Activated naive CD8-positive, alpha-beta T cell treated with anti-CD3 and anti-CD28 coated beads for 36 hours (primary cell): ENCODE results near the gene AFAP1L1. TPM values are rescaled to one million over a fixed set of nuclear protein-coding genes. Genes with fewer than 3 reads are reported as not detected.

Source experiments
- DNase-seq: peaks from one replicate; pipeline ENCODE4 v3.0.0; 2021
- H3K27ac Mint-ChIP-seq: one replicate; pipeline ENCODE4 v1.8.0; 2022; ENCODE audit warnings: mild to moderate bottlenecking, moderate library complexity, mixed read lengths
- H3K27me3 Mint-ChIP-seq: one replicate; pipeline ENCODE4 v1.8.0; 2022; ENCODE audit warnings: mild to moderate bottlenecking, mixed read lengths
- H3K36me3 Mint-ChIP-seq: one replicate; pipeline ENCODE4 v1.8.0; 2021; ENCODE audit warnings: mild to moderate bottlenecking, mixed read lengths
- H3K4me1 Mint-ChIP-seq: one replicate; pipeline ENCODE4 v1.8.0; 2021; ENCODE audit warnings: mixed read lengths
- H3K4me3 Mint-ChIP-seq: one replicate; pipeline ENCODE4 v1.8.0; 2022; ENCODE audit warnings: mild to moderate bottlenecking, moderate library complexity, mixed read lengths
- H3K9me3 Mint-ChIP-seq: one replicate; pipeline ENCODE4 v1.8.0; 2022; ENCODE audit warnings: mixed read lengths
- total RNA-seq, 2 experiments: library from RNA; stranded (reverse); gene quantifications; one replicate each; pipeline ENCODE4 v1.2.3, GENCODE V29; 2021

Gene AFAP1L1
- total RNA-seq, 2 experiments from 2014 or later, result 0.66 to 0.94 TPM

DNA sequence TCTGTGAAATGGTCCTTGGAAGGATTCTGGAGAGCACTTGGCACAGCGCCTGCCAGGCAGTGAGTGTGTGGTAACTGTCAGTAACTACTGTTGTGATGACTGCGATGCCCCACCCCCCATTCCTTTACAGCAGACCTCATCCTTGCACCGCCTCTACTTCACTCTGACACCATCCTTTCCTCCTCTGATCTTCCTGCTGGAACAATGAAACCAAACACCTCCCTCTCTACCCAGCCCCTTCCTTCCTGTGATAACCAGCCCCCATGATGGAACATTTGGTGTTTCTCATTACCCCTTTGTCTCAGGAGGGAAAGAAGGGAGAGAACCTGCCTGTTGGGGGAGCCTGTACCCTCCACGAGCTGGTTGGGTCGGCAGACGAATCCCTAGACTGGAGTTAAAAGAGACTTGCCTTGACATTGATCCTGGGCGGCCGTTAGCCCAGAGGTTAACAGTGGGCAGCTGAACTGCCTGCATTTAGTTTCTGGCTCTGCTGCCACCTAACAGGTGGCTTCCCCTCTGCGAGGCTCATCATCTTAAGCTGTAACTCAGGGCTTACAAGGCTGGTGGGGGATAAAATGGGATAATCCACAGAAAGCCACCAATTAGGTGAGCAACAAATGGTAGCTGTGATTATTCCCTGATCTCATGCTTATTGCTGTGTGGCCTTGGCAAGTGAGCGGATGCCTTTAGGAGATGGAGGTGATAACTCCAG lies 39.4 kb downstream of the AFAP1L1 start:
- H3K4me3 Mint-ChIP-seq, result no peak overlapping the region
- H3K27ac Mint-ChIP-seq, result no peak overlapping the region
- no peaks in the 10 kb centered on the region for H3K36me3 Mint-ChIP-seq
- DNase-seq, result no peak
- peaks cover 4% of the 10 kb centered on the region for H3K4me1 Mint-ChIP-seq
- H3K9me3 Mint-ChIP-seq, result no peaks in the 10 kb centered on the region
- no peaks in the 10 kb centered on the region for H3K27me3 Mint-ChIP-seq

DNA sequence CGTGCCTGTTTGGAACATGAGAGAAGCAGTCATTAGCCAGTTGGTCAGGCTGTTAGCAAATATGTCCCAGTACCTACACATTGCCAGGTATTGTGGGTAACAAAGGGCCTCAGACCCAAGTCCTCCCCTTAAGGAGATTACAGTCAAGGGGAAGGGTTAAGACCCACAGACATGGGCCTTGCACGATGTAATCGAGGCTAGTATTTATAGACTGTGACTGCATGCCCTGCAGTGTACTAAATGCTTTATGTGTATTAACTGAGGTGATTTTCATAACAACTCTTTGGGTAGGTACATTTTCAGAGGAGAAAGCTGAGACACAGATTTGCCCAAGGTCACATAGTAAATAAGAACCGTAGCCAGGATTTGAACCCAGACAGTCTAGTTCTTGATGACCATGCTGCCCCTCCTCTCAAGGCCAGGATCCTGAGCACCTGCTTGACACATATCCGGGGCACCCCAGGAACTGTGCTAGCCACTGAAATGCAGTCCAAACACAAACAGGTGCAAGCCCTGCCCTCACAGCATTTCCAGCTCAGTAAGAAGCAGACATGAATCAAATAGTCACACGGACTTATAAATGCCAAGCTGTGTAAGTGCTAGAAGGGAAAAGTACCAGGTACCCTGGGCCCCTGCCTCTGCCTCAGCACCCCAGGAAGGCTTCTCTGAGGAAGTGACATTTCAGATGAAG lies 41.6 kb downstream of the AFAP1L1 start:
- Mint-ChIP-seq H3K27me3 (no peaks in the 10 kb centered on the region), H3K27ac (no peak overlapping the region), H3K4me1 (peaks cover 4% of the 10 kb centered on the region), H3K9me3 (no peaks in the 10 kb centered on the region), H3K36me3 (no peaks in the 10 kb centered on the region), H3K4me3 (no peak overlapping the region)
- no peak for DNase-seq

DNA sequence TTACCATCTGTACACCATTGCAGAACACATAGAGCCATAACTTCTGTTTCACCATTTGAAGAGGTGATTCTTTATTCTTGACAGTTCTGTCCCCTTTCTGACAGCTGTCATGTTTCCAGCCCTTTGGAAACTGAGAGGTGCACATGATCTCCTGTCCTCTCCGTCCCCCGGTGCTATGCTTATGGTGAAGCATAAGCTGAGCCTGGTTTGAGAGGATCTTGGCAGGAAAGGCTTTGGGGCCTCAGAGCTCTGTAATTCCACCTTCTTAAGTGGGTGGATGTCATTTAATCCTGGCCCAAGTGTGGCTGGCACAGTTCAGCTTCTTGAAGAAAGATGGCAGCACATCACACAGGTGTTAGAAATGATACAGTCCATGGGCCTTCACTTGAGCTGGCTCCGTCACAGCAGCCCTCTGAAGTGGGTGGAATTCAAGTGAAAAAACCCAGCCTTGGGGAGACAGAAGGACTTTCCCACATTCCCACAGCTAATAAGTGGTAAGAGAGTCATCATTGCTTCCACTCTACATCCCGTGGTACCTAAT lies 43.0 kb downstream of the AFAP1L1 start:
- H3K27me3 Mint-ChIP-seq, result no peaks in the 10 kb centered on the region
- H3K4me1 Mint-ChIP-seq, result peaks cover 4% of the 10 kb centered on the region
- no peaks in the 10 kb centered on the region for H3K36me3 Mint-ChIP-seq
- H3K9me3 Mint-ChIP-seq, result no peaks in the 10 kb centered on the region
- H3K4me3 Mint-ChIP-seq, result no peak overlapping the region
- DNase-seq, result no peak
- H3K27ac Mint-ChIP-seq, result no peak overlapping the region

DNA sequence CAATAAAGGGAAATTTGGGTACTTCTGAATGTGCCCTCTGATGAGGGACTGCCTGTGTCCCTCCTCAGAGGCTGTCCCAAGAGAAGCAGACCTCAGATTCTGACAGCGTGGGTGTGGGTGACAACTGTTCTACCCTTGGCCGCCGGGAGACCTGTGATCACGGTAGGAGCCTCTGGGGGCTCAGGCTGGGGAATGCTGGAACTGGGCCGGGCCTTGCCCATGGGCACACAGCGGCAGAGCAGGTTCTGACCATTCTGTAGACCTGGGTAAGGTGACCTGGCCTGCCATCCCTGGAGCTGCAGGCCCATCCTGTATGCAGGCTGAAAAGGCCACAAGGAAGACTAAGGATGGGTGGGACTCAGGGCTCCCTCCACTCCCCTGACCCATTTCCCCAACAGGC lies 44.1 kb downstream of the AFAP1L1 start:
- no peak for DNase-seq
- H3K27ac Mint-ChIP-seq, result no peak overlapping the region
- H3K4me1 Mint-ChIP-seq, result peaks cover 4% of the 10 kb centered on the region
- no peaks in the 10 kb centered on the region for H3K9me3 Mint-ChIP-seq
- H3K4me3 Mint-ChIP-seq, result no peak overlapping the region
- no peaks in the 10 kb centered on the region for H3K36me3 Mint-ChIP-seq
- no peaks in the 10 kb centered on the region for H3K27me3 Mint-ChIP-seq

DNA sequence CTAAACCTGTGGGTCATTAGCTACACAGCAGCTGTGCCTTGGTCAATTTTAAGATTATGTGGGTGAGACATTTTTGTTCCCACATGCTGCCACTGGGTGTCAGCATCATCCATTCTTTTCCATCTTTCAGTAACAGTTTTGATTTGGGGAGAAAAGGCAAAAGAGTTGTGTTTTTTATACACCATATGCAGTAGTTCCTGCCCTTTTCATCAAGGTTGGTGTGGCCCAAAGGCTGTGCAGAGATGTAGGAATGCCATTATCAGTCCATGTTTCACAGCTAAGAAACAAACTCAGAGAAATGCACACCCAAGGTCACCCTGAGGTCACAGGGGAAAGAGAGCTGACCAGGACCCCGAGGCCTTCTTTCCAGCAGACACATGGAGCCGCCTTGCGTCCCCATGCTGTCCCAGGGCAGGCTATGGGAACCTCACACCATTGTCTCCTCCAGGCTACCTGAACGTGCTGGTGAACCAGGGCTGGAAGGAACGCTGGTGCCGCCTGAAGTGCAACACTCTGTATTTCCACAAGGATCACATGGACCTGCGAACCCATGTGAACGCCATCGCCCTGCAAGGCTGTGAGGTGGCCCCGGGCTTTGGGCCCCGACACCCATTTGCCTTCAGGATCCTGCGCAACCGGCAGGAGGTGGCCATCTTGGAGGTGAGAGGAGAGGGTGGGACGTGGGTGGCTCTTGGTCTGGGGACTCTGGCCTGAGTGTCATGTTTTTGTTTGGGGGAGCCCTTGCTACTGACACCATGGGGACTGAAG lies 45.8 kb downstream of the AFAP1L1 start:
- no peak for DNase-seq
- Mint-ChIP-seq H3K4me3 (no peak overlapping the region), H3K27me3 (no peaks in the 10 kb centered on the region), H3K36me3 (no peaks in the 10 kb centered on the region), H3K9me3 (no peaks in the 10 kb centered on the region), H3K27ac (no peak overlapping the region), H3K4me1 (no peaks in the 10 kb centered on the region)

DNA sequence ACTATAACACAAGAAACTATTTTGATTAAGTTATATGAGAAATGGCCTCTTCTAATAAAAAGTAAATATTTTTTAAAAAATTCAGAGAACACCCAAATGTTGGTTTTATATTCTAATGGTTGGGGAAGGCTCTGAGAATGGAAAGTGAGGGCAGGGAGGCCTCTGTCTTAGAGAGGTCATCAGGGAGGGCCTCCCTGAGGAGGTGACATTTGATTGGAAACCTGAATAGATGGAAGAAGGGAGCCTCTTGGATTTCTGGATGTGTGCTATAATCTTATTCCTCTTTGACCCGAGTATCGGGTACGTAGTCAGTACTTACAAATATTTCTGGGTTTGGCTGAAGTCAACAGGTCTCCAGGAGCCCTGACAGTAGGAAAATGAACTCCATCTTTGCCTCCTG lies 47.5 kb downstream of the AFAP1L1 start:
- H3K4me3 Mint-ChIP-seq, result no peak overlapping the region
- H3K27ac Mint-ChIP-seq, result no peak overlapping the region
- H3K27me3 Mint-ChIP-seq, result no peaks in the 10 kb centered on the region
- no peaks in the 10 kb centered on the region for H3K4me1 Mint-ChIP-seq
- no peaks in the 10 kb centered on the region for H3K36me3 Mint-ChIP-seq
- no peak for DNase-seq
- H3K9me3 Mint-ChIP-seq, result no peaks in the 10 kb centered on the region

DNA sequence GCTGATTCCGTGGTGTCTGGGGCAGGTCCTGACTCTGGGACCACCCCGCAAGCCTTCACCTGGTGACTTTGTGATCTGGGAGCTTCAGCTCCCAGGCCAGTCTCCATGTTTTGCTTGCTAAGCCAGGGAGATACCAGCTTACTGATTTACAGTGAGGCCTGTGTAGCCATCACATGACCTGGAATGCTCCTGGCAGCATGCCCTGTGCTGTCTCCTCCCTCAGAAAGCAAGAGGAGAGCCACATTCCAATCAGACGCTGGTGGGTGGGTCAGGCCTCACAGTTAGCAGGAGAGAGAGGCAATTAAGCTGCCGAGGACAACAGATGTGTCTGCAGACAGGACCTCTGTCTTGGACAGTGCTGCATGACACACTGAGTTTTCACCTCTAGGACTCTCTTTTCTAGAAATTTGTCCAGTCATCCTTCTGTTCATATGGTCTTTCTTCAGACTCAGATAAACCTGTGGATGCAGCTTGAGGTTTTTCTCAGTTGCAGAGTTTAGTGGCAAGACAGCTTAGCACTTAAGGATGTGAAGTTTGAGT lies 49.2 kb downstream of the AFAP1L1 start:
- Mint-ChIP-seq H3K27ac (no peak overlapping the region), H3K4me3 (no peak overlapping the region), H3K27me3 (no peaks in the 10 kb centered on the region), H3K9me3 (no peaks in the 10 kb centered on the region), H3K4me1 (no peaks in the 10 kb centered on the region), H3K36me3 (no peaks in the 10 kb centered on the region)
- no peak for DNase-seq

DNA sequence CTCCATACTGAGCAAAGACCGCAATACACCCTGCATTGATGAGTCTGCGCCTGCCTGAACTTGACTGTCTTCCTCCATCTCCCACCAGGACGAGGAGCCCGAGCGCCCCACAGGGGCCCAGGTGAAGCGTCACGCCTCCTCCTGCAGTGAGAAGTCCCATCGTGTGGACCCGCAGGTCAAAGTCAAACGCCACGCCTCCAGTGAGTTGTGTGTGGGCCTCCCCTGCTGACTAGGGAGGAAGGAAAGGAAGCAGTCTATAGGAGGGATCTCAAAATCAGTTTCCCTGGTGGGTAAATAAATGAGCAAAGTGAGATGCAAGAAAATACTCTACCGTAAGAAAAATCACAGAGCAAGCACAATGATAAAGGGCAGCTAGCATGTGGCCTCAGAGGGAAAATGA lies 50.9 kb downstream of the AFAP1L1 start:
- H3K27me3 Mint-ChIP-seq, result no peaks in the 10 kb centered on the region
- no peaks in the 10 kb centered on the region for H3K36me3 Mint-ChIP-seq
- no peaks in the 10 kb centered on the region for H3K9me3 Mint-ChIP-seq
- DNase-seq, result no peak
- no peak overlapping the region for H3K4me3 Mint-ChIP-seq
- no peaks in the 10 kb centered on the region for H3K4me1 Mint-ChIP-seq
- no peak overlapping the region for H3K27ac Mint-ChIP-seq

DNA sequence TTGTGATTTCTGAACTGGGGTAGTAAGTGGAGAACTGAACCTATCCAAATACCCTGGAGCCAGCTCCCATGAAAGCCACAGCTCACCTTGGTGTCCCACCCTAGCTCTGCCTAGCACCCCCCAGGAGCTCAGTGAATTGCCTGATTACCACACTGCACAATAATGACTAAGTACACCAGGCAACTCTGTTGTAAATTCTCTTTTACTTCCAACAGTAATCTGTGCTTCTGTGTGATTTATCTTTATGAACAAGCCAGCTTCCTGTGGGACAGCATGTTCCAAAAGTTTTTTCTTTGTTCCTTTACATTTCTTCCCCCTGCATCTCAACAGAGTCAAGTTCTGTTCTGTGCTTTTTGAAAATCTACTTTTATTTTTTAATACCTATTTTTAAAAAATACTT lies 51.6 kb downstream of the AFAP1L1 start:
- Mint-ChIP-seq H3K27me3 (no peaks in the 10 kb centered on the region), H3K9me3 (no peaks in the 10 kb centered on the region), H3K4me1 (no peaks in the 10 kb centered on the region), H3K4me3 (no peak overlapping the region), H3K36me3 (no peaks in the 10 kb centered on the region), H3K27ac (no peak overlapping the region)
- no peak for DNase-seq

DNA sequence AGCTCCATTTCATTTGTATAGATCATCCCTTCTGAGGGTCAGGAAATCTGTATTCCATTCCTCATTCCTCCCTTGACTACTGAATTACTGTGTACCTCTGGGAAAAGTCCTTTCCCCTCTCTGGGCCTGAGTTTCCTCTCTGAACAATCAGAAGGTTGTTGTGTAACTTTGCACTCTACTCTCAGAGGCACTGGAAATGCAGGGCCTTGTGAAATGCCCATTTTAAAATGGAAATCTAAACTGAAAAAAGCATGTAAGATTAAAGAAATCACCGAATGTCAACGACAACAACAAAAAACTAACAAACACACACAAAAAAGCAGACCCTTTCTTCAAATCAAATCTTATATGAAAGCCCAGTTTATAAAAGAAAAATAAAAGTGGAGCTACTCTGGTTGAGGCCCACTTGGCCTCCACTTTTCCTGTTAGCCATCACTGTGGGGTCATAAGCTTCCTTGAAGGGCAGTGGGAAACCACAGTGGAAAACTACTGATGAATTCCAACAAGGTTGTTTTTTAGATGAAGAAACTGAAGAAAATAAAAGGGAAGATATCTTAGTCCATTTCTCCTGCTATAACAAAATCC lies 52.1 kb downstream of the AFAP1L1 start:
- Mint-ChIP-seq H3K27me3 (no peaks in the 10 kb centered on the region), H3K4me3 (no peak overlapping the region), H3K4me1 (no peaks in the 10 kb centered on the region), H3K36me3 (no peaks in the 10 kb centered on the region), H3K9me3 (no peaks in the 10 kb centered on the region), H3K27ac (no peak overlapping the region)
- no peak for DNase-seq

DNA sequence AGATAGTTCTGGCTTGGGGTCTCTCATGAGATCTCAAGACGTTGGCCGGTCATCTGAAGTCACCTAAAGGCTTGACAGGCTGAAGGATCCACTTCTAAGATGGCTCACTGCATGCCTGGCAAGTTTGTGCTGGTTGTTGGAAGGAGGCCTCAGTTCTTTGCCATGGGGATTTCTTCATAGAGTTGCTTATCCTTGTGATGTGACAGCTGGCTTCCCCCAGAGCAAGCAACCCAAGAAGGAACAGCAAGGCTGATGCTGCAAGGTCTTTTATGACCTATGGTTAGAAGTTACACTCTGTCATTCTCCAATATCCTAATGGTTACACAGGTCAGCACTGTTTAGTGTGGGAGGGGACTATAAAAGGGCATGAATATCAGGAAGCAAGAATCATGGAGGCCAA lies 53.0 kb downstream of the AFAP1L1 start:
- H3K9me3 Mint-ChIP-seq, result no peaks in the 10 kb centered on the region
- H3K27ac Mint-ChIP-seq, result no peak overlapping the region
- H3K4me1 Mint-ChIP-seq, result no peaks in the 10 kb centered on the region
- no peaks in the 10 kb centered on the region for H3K36me3 Mint-ChIP-seq
- H3K27me3 Mint-ChIP-seq, result no peaks in the 10 kb centered on the region
- no peak for DNase-seq
- no peak overlapping the region for H3K4me3 Mint-ChIP-seq

DNA sequence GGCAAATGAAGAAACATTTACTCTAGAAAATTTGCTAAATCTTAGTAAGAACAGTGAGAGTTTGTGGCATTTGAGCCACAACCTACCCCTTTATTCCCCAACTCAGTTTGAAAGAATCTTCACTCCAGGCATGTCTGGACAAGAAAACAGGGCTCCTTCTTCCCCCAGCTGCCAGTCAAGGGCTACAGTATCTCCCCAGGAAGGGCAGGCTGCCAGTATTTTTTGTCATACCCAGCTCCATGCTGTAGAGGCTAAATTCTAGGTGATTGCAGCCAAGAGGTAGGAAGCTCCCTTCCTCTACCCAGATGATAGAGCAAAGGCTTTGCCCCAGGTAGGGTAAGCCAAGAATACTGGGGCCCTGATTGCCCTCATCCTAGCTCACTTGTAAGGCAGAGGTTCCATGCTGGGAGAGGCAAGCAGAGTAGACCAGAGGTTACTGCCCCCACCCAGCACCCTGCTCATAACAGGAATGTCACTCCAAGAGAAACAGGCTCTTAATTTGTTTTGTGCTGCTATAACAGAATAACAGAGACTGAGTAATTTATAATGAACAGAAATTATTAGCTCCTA lies 53.6 kb downstream of the AFAP1L1 start:
- H3K4me1 Mint-ChIP-seq, result no peaks in the 10 kb centered on the region
- H3K4me3 Mint-ChIP-seq, result no peak overlapping the region
- no peaks in the 10 kb centered on the region for H3K27me3 Mint-ChIP-seq
- H3K9me3 Mint-ChIP-seq, result no peaks in the 10 kb centered on the region
- H3K36me3 Mint-ChIP-seq, result no peaks in the 10 kb centered on the region
- no peak for DNase-seq
- H3K27ac Mint-ChIP-seq, result no peak overlapping the region

DNA sequence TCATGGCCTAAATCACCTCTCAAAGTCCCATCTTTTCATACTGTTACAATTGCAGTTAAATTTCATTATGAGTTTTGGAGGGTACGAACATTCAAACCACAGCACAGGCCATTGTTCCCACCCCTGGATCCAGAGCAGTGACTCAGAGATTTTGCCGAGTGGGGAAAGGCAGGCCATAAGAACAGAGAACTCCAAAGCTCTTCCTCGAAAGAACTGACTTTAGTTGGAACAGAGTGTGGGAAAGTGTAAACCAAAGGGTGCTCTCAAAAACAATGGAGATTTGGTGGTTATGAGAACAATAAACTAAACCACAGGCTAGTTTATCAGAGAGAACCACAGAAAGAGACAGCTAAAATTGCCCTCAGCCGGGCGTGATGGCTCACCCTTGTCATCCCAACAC lies 54.2 kb downstream of the AFAP1L1 start:
- Mint-ChIP-seq H3K9me3 (no peaks in the 10 kb centered on the region), H3K4me1 (no peaks in the 10 kb centered on the region)
- DNase-seq, result no peak

DNA sequence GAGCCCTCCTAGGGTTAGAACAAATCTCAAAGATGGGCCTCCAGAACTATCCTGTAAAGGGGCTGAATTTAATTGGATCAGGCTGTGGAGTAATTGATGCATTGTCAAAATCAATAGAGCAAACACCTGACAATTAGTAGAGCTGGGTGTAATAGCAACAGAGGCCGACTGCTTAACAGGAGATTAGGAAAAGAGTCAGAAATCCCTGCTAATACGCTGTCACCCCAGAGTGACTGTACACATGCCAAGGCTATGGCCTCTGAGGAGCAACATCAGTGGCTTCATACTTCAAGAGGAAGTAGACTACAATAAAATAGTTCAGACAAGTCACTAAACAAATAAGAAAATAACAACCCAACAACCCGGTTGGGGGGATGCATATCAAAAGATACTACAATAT lies 55.0 kb downstream of the AFAP1L1 start:
- Mint-ChIP-seq H3K27me3 (no peaks in the 10 kb centered on the region), H3K4me1 (no peaks in the 10 kb centered on the region), H3K36me3 (no peaks in the 10 kb centered on the region), H3K4me3 (no peak overlapping the region), H3K9me3 (no peaks in the 10 kb centered on the region), H3K27ac (no peak overlapping the region)
- DNase-seq, result no peak

More for the DNA sequence above, 54.2 kb downstream of the AFAP1L1 start:
- Mint-ChIP-seq H3K27me3 (no peaks in the 10 kb centered on the region), H3K27ac (no peak overlapping the region), H3K36me3 (no peaks in the 10 kb centered on the region), H3K4me3 (no peak overlapping the region)

DNA sequence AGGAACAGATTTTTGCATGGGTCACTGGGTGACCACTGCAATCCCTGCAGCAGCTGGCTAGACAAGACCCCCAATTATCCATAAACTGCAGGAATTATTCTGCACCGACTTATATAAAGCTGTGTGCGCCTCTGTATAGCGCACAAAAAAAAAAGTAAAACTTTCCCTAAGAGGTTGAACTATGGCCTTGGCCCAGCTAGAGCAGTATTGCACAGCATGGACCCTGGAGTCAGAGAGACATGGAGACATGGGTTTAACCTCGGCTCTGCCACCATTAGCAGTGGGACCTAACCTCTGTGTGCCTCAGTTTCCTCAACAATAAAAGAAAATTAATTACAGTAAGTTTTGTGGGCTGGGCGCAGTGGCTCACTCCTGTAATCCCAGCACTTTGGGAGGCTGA lies 56.5 kb downstream of the AFAP1L1 start:
- no peak overlapping the region for H3K4me3 Mint-ChIP-seq
- H3K9me3 Mint-ChIP-seq, result no peaks in the 10 kb centered on the region
- no peaks in the 10 kb centered on the region for H3K36me3 Mint-ChIP-seq
- no peaks in the 10 kb centered on the region for H3K27me3 Mint-ChIP-seq
- H3K4me1 Mint-ChIP-seq, result no peaks in the 10 kb centered on the region
- H3K27ac Mint-ChIP-seq, result no peak overlapping the region
- DNase-seq, result no peak
